Measurements from ENCODE around the gene RAB20. TPM values are rescaled to one million over a fixed set of nuclear protein-coding genes. Genes with fewer than 3 reads are reported as not detected.
"Not testable (repeated sequence)": the region's sequence is repeated elsewhere in the genome, so short reads cannot be mapped to it uniquely, and the experiment has no call there.

RAB20 gene
- 1 to 10 TPM; 1.5 to 3.3 (median 2.5) TPM for polyA plus RNA-seq (ENCODE audit: insufficient read length in 10 of 10)
- long read RNA-seq, donor 1, partial matches to known transcripts, result 0 of 2 reads
- long read RNA-seq, donor 1, other reads (novel, unspliced or antisense), result 0 of 2 reads
- long read RNA-seq, donor 2, partial matches to known transcripts, result 0 of 2 reads
- long read RNA-seq, donor 2, other reads (novel, unspliced or antisense), result 0 of 2 reads
- long read RNA-seq, donor 3, result 0 reads
- long read RNA-seq, donor 4, partial matches to known transcripts, result 0 of 2 reads
- long read RNA-seq, donor 4, other reads (novel, unspliced or antisense), result 0 of 2 reads
- long read RNA-seq, donor 5, partial matches to known transcripts, result 0 of 3 reads
- long read RNA-seq, donor 5, other reads (novel, unspliced or antisense), result 0 of 3 reads
- long read RNA-seq, donor 6, partial matches to known transcripts, result 0 of 2 reads
- long read RNA-seq, donor 6, other reads (novel, unspliced or antisense), result 0 of 2 reads
- long read RNA-seq, donor 7, partial matches to known transcripts, result 0 of 2 reads
- long read RNA-seq, donor 7, other reads (novel, unspliced or antisense), result 0 of 2 reads
- long read RNA-seq, donor 8, partial matches to known transcripts, result 0 of 1 reads
- long read RNA-seq, donor 8, other reads (novel, unspliced or antisense), result 0 of 1 reads
- long read RNA-seq, donor 9, result 0 reads

GRCh38 chr13:110561344-110562035 lies at the start of gene RAB20:
TSS of gene RAB20 (minus strand) at chr13:110561722. CDS start at chr13:110561519, 203 bp downstream.
- DNase-seq, result peak; percentile 64 to 93 (median 78)

GRCh38 chr13:110610955-110611595 lies 49.6 kb upstream of the RAB20 start:
- no peak for DNase-seq

- no peak for DNase-seq
These were observed 46.2 kb upstream of the RAB20 start for GRCh38 chr13:110607675-110608224.

- DNase-seq, result not testable (repeated sequence)
These were observed 44.8 kb upstream of the RAB20 start for GRCh38 chr13:110606281-110606680.

- no peak for DNase-seq
These were observed 43.6 kb upstream of the RAB20 start for GRCh38 chr13:110605132-110605531.

GRCh38 chr13:110600980-110601379 lies 39.5 kb upstream of the RAB20 start:
- no peak for DNase-seq

GRCh38 chr13:110600261-110600819 lies 38.8 kb upstream of the RAB20 start:
- no peak for DNase-seq

- DNase-seq, result no peak
These were observed 35.6 kb upstream of the RAB20 start for GRCh38 chr13:110597041-110597689.

GRCh38 chr13:110593430-110594130 lies 32.1 kb upstream of the RAB20 start:
- peak; percentile 40 to 73 (median 60) for DNase-seq

- peak in 1 of 3 donors; percentile 33 for DNase-seq
These were observed 31.1 kb upstream of the RAB20 start for GRCh38 chr13:110592665-110593064.

- no peak for DNase-seq
These were observed 29.1 kb upstream of the RAB20 start for GRCh38 chr13:110590577-110590976.

- DNase-seq, result no peak
These were observed 28.4 kb upstream of the RAB20 start for GRCh38 chr13:110589793-110590390.

- no peak for DNase-seq
These were observed 21.8 kb upstream of the RAB20 start for GRCh38 chr13:110583178-110583865.

- no peak for DNase-seq
These were observed 21.0 kb upstream of the RAB20 start for GRCh38 chr13:110582421-110582954.

GRCh38 chr13:110581506-110582185 lies 20.1 kb upstream of the RAB20 start:
- no peak for DNase-seq

GRCh38 chr13:110580800-110581199 lies 19.3 kb upstream of the RAB20 start:
- no peak for DNase-seq

- DNase-seq, result no peak
These were observed 16.8 kb upstream of the RAB20 start for GRCh38 chr13:110578363-110578762.
